ENCODE measurements around the gene ZC3H4.

The ZC3H4 gene

DNA sequence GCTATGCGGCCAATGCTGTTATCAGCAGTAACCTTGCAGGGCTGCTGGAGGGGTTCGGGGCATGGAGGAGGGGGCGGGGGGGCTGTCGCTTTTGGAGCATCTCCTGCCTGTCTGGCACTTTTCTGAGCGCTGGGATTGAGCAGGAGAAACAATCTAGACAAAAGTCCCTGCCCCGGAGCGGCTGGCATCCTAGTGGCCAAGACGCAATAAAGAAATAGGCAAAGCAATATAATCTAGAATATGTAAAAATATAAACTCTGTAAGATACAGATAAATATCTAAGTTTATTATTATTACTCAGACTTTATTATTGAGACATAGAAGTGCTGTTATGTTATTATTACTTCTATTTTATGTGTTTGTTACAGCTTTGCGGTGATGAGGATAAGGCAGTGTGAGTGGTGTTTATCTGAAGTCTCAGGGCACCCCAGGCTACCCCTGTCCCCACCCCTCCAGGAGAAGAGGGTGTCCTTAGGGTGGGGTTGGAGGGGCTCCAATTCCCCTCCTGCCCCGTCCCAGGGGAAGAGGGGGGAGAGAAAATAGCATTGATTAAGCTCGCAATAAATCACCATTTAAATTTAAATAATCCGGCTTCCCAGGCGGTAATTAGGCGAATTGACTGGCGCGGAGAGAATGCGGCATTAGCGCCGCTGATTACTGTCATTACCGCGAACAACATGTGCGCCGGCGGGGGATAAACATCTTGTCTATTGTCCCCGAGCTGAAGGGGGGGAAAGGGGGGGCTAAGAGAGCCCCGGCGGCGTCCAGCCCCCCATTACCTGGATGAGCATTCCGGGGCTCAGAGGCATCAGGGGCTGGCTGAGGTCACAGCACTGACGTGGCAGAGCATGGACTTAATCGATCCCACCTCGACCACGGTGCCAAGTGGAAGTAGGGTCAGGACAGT lies 90.8 kb downstream of the ZC3H4 start:
- FAIRE-seq = no peak
- DNase-seq (ENCODE audit: low spot score) = no peak

DNA sequence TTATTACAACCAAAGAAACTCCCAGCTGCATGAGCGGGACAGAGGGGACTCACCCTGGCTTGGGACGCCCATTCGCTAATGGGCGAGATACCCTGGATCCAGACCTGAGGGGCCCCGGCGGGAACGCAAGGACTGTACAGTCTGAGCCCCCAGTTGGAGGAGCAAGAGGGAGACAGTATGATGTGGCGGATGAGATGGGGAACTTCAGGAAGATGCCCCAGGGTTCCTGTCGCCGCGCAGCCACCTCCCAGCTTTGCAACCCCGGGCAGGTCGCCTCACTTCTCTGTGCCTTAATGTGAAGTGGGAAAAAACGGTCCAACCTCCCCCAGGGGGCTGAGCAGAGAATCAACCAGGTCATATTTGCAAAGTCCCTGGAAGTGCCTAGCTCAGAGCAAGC lies 91.4 kb downstream of the ZC3H4 start:
- DNase-seq (ENCODE audit: low spot score) = no peak
- FAIRE-seq = no peak

- FAIRE-seq (no peak), DNase-seq (ENCODE audit: low spot score) (no peak)
These were observed 91.9 kb downstream of the ZC3H4 start for GRCh38 chr19:47021536-47022139.

DNA sequence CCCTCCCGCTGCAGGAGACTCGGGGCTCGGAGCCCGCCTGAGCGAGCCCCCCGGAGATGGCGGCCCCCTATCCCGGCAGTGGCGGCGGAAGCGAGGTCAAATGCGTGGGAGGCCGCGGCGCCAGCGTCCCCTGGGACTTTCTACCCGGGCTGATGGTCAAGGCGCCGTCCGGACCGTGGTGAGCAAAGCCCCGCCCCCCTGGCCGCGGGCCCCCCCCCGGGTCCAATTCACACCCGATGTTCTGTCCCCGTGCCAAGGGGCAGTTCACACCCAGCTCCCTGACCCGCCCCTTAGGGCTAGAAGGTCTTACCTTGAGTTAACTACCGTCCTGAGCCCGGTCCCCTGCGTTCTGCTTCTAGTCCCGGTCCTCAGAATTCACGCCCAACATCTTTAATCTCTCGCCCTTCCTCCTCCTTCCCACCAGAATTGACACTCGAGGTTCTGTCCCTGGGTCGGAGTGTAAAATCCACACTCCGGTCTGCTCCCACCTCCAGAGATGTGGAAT lies 92.5 kb downstream of the ZC3H4 start:
- FAIRE-seq = no peak
- no peak for DNase-seq (ENCODE audit: low spot score)

DNA sequence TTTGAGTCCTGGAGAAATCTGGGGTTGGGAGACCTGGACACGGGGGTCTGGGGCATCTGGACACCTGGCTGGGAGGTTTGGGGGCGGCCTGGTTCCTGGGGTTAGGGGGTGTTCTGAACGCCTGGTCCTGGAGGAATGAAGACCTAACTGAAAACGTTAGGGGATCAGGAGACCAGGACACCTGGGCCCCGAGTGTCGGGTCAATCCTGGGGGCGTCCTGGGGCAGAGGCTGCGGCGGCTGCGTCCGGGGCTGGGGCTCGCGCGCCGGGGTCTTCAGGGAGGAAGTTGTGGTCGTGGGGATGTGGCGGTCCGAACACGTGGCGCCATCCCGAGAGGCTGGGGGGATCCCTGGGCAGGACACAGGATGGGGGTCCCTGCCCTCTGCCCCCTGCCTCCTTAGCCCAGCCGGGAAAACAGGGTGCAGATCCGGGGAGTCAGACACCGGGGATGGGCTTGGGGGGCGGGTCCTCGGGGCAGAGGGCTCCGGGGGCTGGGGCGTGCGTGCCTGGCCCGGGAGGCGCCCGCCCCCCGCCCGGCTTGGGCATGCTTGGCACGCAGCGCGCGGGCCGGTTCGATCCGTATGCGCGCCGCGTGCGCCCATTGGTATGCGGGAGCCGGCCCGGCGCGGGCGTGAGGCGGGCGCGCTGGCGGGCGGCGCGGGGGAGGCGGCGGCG lies 93.3 kb downstream of the ZC3H4 start:
- FAIRE-seq (no peak), DNase-seq (ENCODE audit: low spot score) (no peak)

GRCh38 chr19:47019431-47020041 lies 94.0 kb downstream of the ZC3H4 start, which contains the start of gene NPAS1:
TSS of gene NPAS1 (plus strand) at chr19:47019837. CDS start at chr19:47021048, 1,211 bp downstream.
- FAIRE-seq (no peak), DNase-seq (ENCODE audit: low spot score) (no peak)

- DNase-seq (ENCODE audit: low spot score) = no peak
- FAIRE-seq = no peak
These were observed 94.7 kb downstream of the ZC3H4 start for GRCh38 chr19:47018923-47019322.

Measured in RCC 7860 (cell line).